Loucy (cell line): Measurements from ENCODE around the gene GAB1.

Experiments
- CTCF ChIP-seq: fragments of 200-600 bp; sonication (generic); conservative IDR thresholded peaks from 2 replicates; pipeline ENCODE4 v1.5.1; 2014; ENCODE audit warnings: mild to moderate bottlenecking, antibody characterized with exemption, low read length
- EZH2phosphoT487 ChIP-seq: fragments of 200-600 bp; IDR thresholded peaks from 2 replicates; pipeline ENCODE4 v1.6.1; 2018; ENCODE audit warnings: antibody characterized with exemption, mild to moderate bottlenecking, moderate library complexity, borderline replicate concordance

GRCh38 chr4:143335979-143336780 is 496 bp upstream of the GAB1 start:
- TF ChIP-seq CTCF (no peak), EZH2phosphoT487 (no peak)
